CD4-positive, alpha-beta T cell (primary cell): ENCODE results near the gene COMP. TPM values are rescaled to one million over a fixed set of nuclear protein-coding genes. Genes with fewer than 3 reads are reported as not detected.

Experiments used
- ATAC-seq: fragments of 200-7000 bp; cut with Tn5 transposase; one replicate; pipeline ENCODE4 v1.10.0; 2022; ENCODE audit warnings: mild to moderate bottlenecking; ENCODE audit not compliant: poor library complexity
- CTCF ChIA-PET: fragments of 350-600 bp; sonication (Branson Sonifier 250); formaldehyde crosslinking; loops from one replicate; lab custom pipeline; 2021; ENCODE audit warnings: antibody characterized with exemption, inconsistent platforms; lab: Charles Lee
- POLR2A ChIA-PET: fragments of 350-600 bp; sonication (Branson Sonifier 250); formaldehyde crosslinking; loops from one replicate; lab custom pipeline; 2021; ENCODE audit warnings: antibody characterized with exemption, inconsistent platforms; lab: Charles Lee
- DNase-seq, 14 experiments: peaks; one replicate each; pipeline ENCODE4 v3.0.0-alpha.2; 2013 to 2020; ENCODE audit warnings: mixed read lengths in 2 of 14
- H3K27ac ChIP-seq, 2 donors: one replicate each; pipeline versions ENCODE4 v1.5.1 to v1.7.0; 2013; ENCODE audit warnings: low read length in 2 of 2, low read depth in 1 of 2, mild to moderate bottlenecking in 1 of 2
- H3K27me3 ChIP-seq, 2 experiments: 1 replicate in 1 of 2; 2 replicates in 1 of 2; pipeline versions ENCODE4 v1.6.1 to v1.7.0; 2013; ENCODE audit warnings: low read length in 2 of 2, control low read depth in 1 of 2, mild to moderate bottlenecking in 1 of 2, moderate library complexity in 1 of 2; ENCODE audit not compliant: insufficient read depth in 2 of 2, control insufficient read depth in 1 of 2
- H3K36me3 ChIP-seq: one replicate; pipeline ENCODE4 v1.6.1; 2013; ENCODE audit warnings: low read length, control low read depth; ENCODE audit not compliant: insufficient read depth
- H3K4me1 ChIP-seq: one replicate; pipeline ENCODE4 v1.6.1; 2013; ENCODE audit warnings: low read length, control low read depth; ENCODE audit not compliant: insufficient read depth
- H3K4me3 ChIP-seq: one replicate; pipeline ENCODE4 v1.5.1; 2013; ENCODE audit warnings: mild to moderate bottlenecking, low read length, moderate library complexity
- H3K9me3 ChIP-seq, 2 experiments: 1 replicate in 1 of 2; 2 replicates in 1 of 2; pipeline versions ENCODE4 v1.6.1 to v1.7.0; 2013; ENCODE audit warnings: low read length in 2 of 2, mild to moderate bottlenecking in 2 of 2, control low read depth in 1 of 2, moderate library complexity in 1 of 2; ENCODE audit not compliant: control insufficient read depth in 1 of 2, insufficient read depth in 1 of 2
- H3K27ac Mint-ChIP-seq: one replicate; pipeline ENCODE4 v1.8.0; 2020; ENCODE audit warnings: mixed read lengths
- H3K27me3 Mint-ChIP-seq: one replicate; pipeline ENCODE4 v1.8.0; 2021; ENCODE audit warnings: mixed read lengths
- H3K36me3 Mint-ChIP-seq: one replicate; pipeline ENCODE4 v1.8.0; 2021; ENCODE audit warnings: low read depth, mixed read lengths
- H3K4me1 Mint-ChIP-seq: one replicate; pipeline ENCODE4 v1.8.0; 2021; ENCODE audit warnings: low read depth, mixed read lengths
- H3K4me3 Mint-ChIP-seq: one replicate; pipeline ENCODE4 v1.8.0; 2020; ENCODE audit warnings: mild to moderate bottlenecking, mixed read lengths
- H3K9me3 Mint-ChIP-seq: one replicate; pipeline ENCODE4 v1.8.0; 2020; ENCODE audit warnings: mixed read lengths
- CTCF ChIP-seq: fragments of 200-600 bp; IDR thresholded peaks from one replicate; pipeline ENCODE4 v1.8.0; 2022; ENCODE audit warnings: antibody characterized with exemption, mild to moderate bottlenecking
- intact Hi-C, 2 experiments: fragments of 100-400 bp; cut with DNase I in 1 of 2; cut with micrococcal nuclease in 1 of 2; formaldehyde crosslinking; loops; one replicate each; pipeline versions ENCODE4 v1.15.1 to v1.9.0; 2023 to 2025; cut with DNase I, micrococcal nuclease
- total RNA-seq, 174 experiments: library from RNA in 2 of 174; stranded (reverse) in 2 of 174; gene quantifications; one replicate each; pipeline ENCODE4 v1.2.3 and lab custom pipeline; 2021 to 2026

The COMP gene
- total RNA-seq, 2 experiments from 2014 or later, result not detected

GRCh38 chr19:18800636-18801035 lies 9.5 kb upstream of the COMP start:
- no peak for TF ChIP-seq CTCF
- Mint-ChIP-seq H3K9me3 (no peaks in the 10 kb centered on the region), H3K27ac (no peak overlapping the region), H3K36me3 (no peaks in the 10 kb centered on the region), H3K27me3 (peaks cover 32% of the 10 kb centered on the region), H3K4me3 (no peak overlapping the region), H3K4me1 (no peaks in the 10 kb centered on the region)
- ChIA-PET POLR2A (no interaction called here), CTCF (no interaction called here)
- H3K36me3 ChIP-seq, result no peaks in the 10 kb centered on the region
- H3K27me3 ChIP-seq, result peaks cover 30 to 32% of the 10 kb centered on the region in 2 experiments
- H3K4me1 ChIP-seq, result no peaks in the 10 kb centered on the region
- no peak overlapping the region for H3K27ac ChIP-seq
- intact Hi-C loops, result no loop called here
- ATAC-seq (no peak), DNase-seq (no peak)
- H3K9me3 ChIP-seq, result peaks cover 0 to 24% of the 10 kb centered on the region in 2 experiments
- H3K4me3 ChIP-seq, result no peak overlapping the region

DNA sequence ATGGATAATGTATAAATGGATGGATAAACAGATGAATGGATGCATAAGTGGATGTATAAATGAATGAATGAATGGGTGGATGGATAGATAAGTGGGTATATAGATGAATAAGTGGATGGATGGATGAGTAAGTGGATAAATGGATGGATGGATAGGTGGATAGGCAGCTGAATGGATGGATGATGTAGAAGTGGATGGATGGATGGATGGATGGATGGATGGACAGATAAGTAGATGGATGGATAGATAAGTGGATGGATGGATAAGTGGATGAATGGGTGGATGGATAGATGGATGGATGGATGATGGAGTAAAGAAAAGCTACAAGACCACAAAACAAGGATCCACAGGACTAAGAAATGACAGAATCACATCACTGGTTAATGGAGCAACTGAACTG lies 9.0 kb upstream of the COMP start:
- peaks cover 0 to 28% of the 10 kb centered on the region in 2 experiments for H3K9me3 ChIP-seq
- CTCF ChIA-PET, result no interaction called here
- no peak for DNase-seq
- Mint-ChIP-seq H3K36me3 (no peaks in the 10 kb centered on the region), H3K27me3 (peaks cover 35% of the 10 kb centered on the region), H3K9me3 (no peaks in the 10 kb centered on the region), H3K4me3 (no peak overlapping the region), H3K27ac (no peak overlapping the region), H3K4me1 (no peaks in the 10 kb centered on the region)
- H3K27ac ChIP-seq, result no peak overlapping the region
- no peaks in the 10 kb centered on the region for H3K4me1 ChIP-seq
- ATAC-seq, result no peak
- peaks cover 35 to 36% of the 10 kb centered on the region in 2 experiments for H3K27me3 ChIP-seq
- H3K4me3 ChIP-seq, result no peak overlapping the region
- H3K36me3 ChIP-seq, result no peaks in the 10 kb centered on the region
- POLR2A ChIA-PET, result no interaction called here
- intact Hi-C loops, result no loop called here
- no peak for TF ChIP-seq CTCF

GRCh38 chr19:18799389-18799970 lies 8.4 kb upstream of the COMP start:
- H3K4me1 Mint-ChIP-seq, result no peaks in the 10 kb centered on the region
- intact Hi-C loops, result no loop called here
- ATAC-seq (no peak), DNase-seq (no peak)
- no peak overlapping the region for H3K27ac ChIP-seq
- H3K36me3 ChIP-seq, result no peaks in the 10 kb centered on the region
- H3K36me3 Mint-ChIP-seq, result no peaks in the 10 kb centered on the region
- H3K27me3 ChIP-seq, result peaks cover 38 to 40% of the 10 kb centered on the region in 2 experiments
- no peak overlapping the region for H3K4me3 ChIP-seq
- peaks cover 0 to 28% of the 10 kb centered on the region in 2 experiments for H3K9me3 ChIP-seq
- H3K27ac Mint-ChIP-seq, result no peak overlapping the region
- TF ChIP-seq CTCF, result no peak
- H3K27me3 Mint-ChIP-seq, result peaks cover 41% of the 10 kb centered on the region
- no peak overlapping the region for H3K4me3 Mint-ChIP-seq
- no peaks in the 10 kb centered on the region for H3K4me1 ChIP-seq
- POLR2A ChIA-PET, result no interaction called here
- CTCF ChIA-PET, result no interaction called here
- H3K9me3 Mint-ChIP-seq, result no peaks in the 10 kb centered on the region
